ENCODE measurements around the gene ABR.

The ABR gene

GRCh38 chr17:1108765-1109605 is 70.8 kb downstream of the ABR start:
- H3K36me3 ChIP-seq (ENCODE audit: control insufficient read depth, insufficient read depth, low read length) = no peaks in the 10 kb centered on the region
- H3K9me3 ChIP-seq (ENCODE audit: control insufficient read depth, low read length) = no peaks in the 10 kb centered on the region
- TF ChIP-seq CTCF (IDR thresholded peaks at IDR 0.05) = no peak
- peaks cover 12% of the 10 kb centered on the region for H3K4me1 ChIP-seq
- H3K79me2 ChIP-seq = peaks cover 6% of the 10 kb centered on the region
- peak overlapping the region; percentile 91 for H3K4me2 ChIP-seq (ENCODE audit: low read length)
- peak overlapping the region; percentile 99 for H2AFZ ChIP-seq
- peak overlapping the region; percentile 87 for H3K9ac ChIP-seq
- H3K4me3 ChIP-seq (ENCODE audit: low read depth, low read length) = peak overlapping the region; percentile 66
- H3K27me3 ChIP-seq (ENCODE audit: control insufficient read depth, insufficient read depth, low read length) = no peaks in the 10 kb centered on the region
- H3K27ac ChIP-seq = peak overlapping the region; percentile 84

GRCh38 chr17:1108478-1108764 is 71.4 kb downstream of the ABR start:
- Histone ChIP-seq H3K4me2 (ENCODE audit: low read length) (peak overlapping the region; percentile 91), H3K4me1 (peaks cover 12% of the 10 kb centered on the region), H2AFZ (peak overlapping the region; percentile 99), H3K36me3 (ENCODE audit: control insufficient read depth, insufficient read depth, low read length) (no peaks in the 10 kb centered on the region), H3K9ac (no peak overlapping the region), H3K9me3 (ENCODE audit: control insufficient read depth, low read length) (no peaks in the 10 kb centered on the region), H3K27me3 (ENCODE audit: control insufficient read depth, insufficient read depth, low read length) (no peaks in the 10 kb centered on the region), H3K79me2 (peaks cover 8% of the 10 kb centered on the region), H3K4me3 (ENCODE audit: low read depth, low read length) (peak overlapping the region; percentile 66), H3K27ac (peak overlapping the region; percentile 80)
- no peak for TF ChIP-seq CTCF (IDR thresholded peaks at IDR 0.05)

GRCh38 chr17:1107777-1108477 is 71.9 kb downstream of the ABR start:
- peaks cover 9% of the 10 kb centered on the region for H3K79me2 ChIP-seq
- TF ChIP-seq CTCF (IDR thresholded peaks at IDR 0.05) = no peak
- peak overlapping the region; percentile 80 for H3K27ac ChIP-seq
- no peak overlapping the region for H3K9ac ChIP-seq
- no peaks in the 10 kb centered on the region for H3K36me3 ChIP-seq (ENCODE audit: control insufficient read depth, insufficient read depth, low read length)
- H3K9me3 ChIP-seq (ENCODE audit: control insufficient read depth, low read length) = no peaks in the 10 kb centered on the region
- no peaks in the 10 kb centered on the region for H3K27me3 ChIP-seq (ENCODE audit: control insufficient read depth, insufficient read depth, low read length)
- peaks cover 12% of the 10 kb centered on the region for H3K4me1 ChIP-seq
- peak overlapping the region; percentile 99 for H2AFZ ChIP-seq
- peak overlapping the region; percentile 66 for H3K4me3 ChIP-seq (ENCODE audit: low read depth, low read length)
- peak overlapping the region; percentile 91 for H3K4me2 ChIP-seq (ENCODE audit: low read length)

- Histone ChIP-seq H3K4me3 (ENCODE audit: low read depth, low read length) (no peak overlapping the region), H3K4me2 (ENCODE audit: low read length) (peak overlapping the region; percentile 91), H3K9ac (no peak overlapping the region), H2AFZ (no peak overlapping the region), H3K27me3 (ENCODE audit: control insufficient read depth, insufficient read depth, low read length) (no peaks in the 10 kb centered on the region), H3K27ac (no peak overlapping the region), H3K4me1 (peaks cover 12% of the 10 kb centered on the region), H3K79me2 (peaks cover 9% of the 10 kb centered on the region), H3K36me3 (ENCODE audit: control insufficient read depth, insufficient read depth, low read length) (no peaks in the 10 kb centered on the region), H3K9me3 (ENCODE audit: control insufficient read depth, low read length) (no peaks in the 10 kb centered on the region)
- no peak for TF ChIP-seq CTCF (IDR thresholded peaks at IDR 0.05)
Measured at GRCh38 chr17:1107083-1107776, 72.6 kb downstream of the ABR start.

Data from parathyroid adenoma (tissue), 2 donors.